ENCODE measurements around the gene SRMS. TPM values are rescaled to one million over a fixed set of nuclear protein-coding genes. Genes with fewer than 3 reads are reported as not detected.

The SRMS gene
- total and polyA plus RNA-seq, 2 of the 13 experiments (the other 11 are each of a cell fraction or from before 2014, with no cell fraction given), result not detected

DNA sequence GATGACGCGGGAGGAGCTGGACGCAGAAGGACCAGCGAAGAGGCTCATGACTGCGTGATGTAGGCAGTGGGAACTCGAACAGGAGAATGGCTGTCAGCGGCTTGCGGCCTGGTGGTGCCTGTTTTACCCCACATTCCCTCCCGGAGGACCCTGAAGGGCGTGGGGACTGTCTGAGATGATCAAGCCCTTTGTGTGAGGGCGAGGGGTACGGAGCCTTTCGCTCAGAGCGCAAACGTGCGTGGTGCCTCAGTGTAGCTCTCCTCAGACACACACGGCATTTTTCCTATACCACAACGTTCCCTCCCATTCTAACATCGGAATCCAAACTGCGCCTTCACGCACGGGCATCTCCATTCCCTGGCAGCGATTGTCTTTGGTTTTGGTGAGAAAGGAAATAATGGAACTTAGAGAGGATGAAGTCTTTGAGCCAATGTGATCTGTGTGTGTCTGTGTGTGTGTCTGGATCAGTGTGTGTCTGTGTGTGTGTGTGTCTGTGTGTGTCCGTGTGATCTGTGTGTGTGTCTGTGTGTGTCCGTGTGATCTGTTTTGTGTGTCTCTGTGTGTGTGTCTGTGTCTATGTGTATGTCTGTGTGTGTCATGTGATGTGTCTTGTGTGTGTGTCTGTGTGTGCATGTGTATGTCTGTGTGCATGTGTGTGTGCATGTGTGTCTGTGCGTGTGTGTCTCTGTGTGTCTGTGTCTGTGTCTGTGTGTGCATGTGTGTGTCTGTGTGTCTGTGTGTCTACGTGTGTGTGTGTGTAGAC is 15.7 kb downstream of the SRMS start (continued):
- 0 out of 2 replicates have a peak, but pooled peaks have one; percentile 86 for TF ChIP-seq ATM (IDR thresholded peaks at IDR 0.05; ENCODE audit: borderline replicate concordance)
- peak; percentile 32; the same call in 1 of the 2 replicates for TF ChIP-seq SP2 (CRISPR knock-in tag; IDR thresholded peaks at IDR 0.05)
- peak; percentile 97 for TF ChIP-seq ZNF207 (IDR thresholded peaks at IDR 0.05; ENCODE audit: borderline replicate concordance)
- no peak for TF ChIP-seq NFE2L1 (CRISPR knock-in tag; IDR thresholded peaks at IDR 0.05; ENCODE audit: borderline replicate concordance)
- peak; percentile 47; the same call in 1 of the 2 replicates for TF ChIP-seq FOXA1 (IDR thresholded peaks at IDR 0.05)
- no peak for TF ChIP-seq FOXA1 (CRISPR knock-in tag; IDR thresholded peaks at IDR 0.05)
- peak; percentile 33; the same call in 1 of the 2 replicates for TF ChIP-seq ZNF782 (CRISPR knock-in tag; IDR thresholded peaks at IDR 0.05; ENCODE audit: borderline replicate concordance)
- 0 out of 2 replicates have a peak, but pooled peaks have one; percentile 11 for TF ChIP-seq SALL1 (CRISPR knock-in tag; IDR thresholded peaks at IDR 0.05)
- no peak for TF ChIP-seq SKI (IDR thresholded peaks at IDR 0.05; ENCODE audit: partially characterized antibody)
- TF ChIP-seq, protein P1, sequence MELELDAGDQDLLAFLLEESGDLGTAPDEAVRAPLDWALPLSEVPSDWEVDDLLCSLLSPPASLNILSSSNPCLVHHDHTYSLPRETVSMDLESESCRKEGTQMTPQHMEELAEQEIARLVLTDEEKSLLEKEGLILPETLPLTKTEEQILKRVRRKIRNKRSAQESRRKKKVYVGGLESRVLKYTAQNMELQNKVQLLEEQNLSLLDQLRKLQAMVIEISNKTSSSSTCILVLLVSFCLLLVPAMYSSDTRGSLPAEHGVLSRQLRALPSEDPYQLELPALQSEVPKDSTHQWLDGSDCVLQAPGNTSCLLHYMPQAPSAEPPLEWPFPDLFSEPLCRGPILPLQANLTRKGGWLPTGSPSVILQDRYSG (CRISPR knock-in tag; IDR thresholded peaks at IDR 0.05), result no peak
- no peak for TF ChIP-seq ZNF563 (CRISPR knock-in tag; IDR thresholded peaks at IDR 0.05)
- TF ChIP-seq ZNF572 (CRISPR knock-in tag; IDR thresholded peaks at IDR 0.05), result no peak
- TF ChIP-seq, protein P2, sequence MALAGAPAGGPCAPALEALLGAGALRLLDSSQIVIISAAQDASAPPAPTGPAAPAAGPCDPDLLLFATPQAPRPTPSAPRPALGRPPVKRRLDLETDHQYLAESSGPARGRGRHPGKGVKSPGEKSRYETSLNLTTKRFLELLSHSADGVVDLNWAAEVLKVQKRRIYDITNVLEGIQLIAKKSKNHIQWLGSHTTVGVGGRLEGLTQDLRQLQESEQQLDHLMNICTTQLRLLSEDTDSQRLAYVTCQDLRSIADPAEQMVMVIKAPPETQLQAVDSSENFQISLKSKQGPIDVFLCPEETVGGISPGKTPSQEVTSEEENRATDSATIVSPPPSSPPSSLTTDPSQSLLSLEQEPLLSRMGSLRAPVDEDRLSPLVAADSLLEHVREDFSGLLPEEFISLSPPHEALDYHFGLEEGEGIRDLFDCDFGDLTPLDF (CRISPR knock-in tag; IDR thresholded peaks at IDR 0.05), result no peak
- TF ChIP-seq, protein P3, sequence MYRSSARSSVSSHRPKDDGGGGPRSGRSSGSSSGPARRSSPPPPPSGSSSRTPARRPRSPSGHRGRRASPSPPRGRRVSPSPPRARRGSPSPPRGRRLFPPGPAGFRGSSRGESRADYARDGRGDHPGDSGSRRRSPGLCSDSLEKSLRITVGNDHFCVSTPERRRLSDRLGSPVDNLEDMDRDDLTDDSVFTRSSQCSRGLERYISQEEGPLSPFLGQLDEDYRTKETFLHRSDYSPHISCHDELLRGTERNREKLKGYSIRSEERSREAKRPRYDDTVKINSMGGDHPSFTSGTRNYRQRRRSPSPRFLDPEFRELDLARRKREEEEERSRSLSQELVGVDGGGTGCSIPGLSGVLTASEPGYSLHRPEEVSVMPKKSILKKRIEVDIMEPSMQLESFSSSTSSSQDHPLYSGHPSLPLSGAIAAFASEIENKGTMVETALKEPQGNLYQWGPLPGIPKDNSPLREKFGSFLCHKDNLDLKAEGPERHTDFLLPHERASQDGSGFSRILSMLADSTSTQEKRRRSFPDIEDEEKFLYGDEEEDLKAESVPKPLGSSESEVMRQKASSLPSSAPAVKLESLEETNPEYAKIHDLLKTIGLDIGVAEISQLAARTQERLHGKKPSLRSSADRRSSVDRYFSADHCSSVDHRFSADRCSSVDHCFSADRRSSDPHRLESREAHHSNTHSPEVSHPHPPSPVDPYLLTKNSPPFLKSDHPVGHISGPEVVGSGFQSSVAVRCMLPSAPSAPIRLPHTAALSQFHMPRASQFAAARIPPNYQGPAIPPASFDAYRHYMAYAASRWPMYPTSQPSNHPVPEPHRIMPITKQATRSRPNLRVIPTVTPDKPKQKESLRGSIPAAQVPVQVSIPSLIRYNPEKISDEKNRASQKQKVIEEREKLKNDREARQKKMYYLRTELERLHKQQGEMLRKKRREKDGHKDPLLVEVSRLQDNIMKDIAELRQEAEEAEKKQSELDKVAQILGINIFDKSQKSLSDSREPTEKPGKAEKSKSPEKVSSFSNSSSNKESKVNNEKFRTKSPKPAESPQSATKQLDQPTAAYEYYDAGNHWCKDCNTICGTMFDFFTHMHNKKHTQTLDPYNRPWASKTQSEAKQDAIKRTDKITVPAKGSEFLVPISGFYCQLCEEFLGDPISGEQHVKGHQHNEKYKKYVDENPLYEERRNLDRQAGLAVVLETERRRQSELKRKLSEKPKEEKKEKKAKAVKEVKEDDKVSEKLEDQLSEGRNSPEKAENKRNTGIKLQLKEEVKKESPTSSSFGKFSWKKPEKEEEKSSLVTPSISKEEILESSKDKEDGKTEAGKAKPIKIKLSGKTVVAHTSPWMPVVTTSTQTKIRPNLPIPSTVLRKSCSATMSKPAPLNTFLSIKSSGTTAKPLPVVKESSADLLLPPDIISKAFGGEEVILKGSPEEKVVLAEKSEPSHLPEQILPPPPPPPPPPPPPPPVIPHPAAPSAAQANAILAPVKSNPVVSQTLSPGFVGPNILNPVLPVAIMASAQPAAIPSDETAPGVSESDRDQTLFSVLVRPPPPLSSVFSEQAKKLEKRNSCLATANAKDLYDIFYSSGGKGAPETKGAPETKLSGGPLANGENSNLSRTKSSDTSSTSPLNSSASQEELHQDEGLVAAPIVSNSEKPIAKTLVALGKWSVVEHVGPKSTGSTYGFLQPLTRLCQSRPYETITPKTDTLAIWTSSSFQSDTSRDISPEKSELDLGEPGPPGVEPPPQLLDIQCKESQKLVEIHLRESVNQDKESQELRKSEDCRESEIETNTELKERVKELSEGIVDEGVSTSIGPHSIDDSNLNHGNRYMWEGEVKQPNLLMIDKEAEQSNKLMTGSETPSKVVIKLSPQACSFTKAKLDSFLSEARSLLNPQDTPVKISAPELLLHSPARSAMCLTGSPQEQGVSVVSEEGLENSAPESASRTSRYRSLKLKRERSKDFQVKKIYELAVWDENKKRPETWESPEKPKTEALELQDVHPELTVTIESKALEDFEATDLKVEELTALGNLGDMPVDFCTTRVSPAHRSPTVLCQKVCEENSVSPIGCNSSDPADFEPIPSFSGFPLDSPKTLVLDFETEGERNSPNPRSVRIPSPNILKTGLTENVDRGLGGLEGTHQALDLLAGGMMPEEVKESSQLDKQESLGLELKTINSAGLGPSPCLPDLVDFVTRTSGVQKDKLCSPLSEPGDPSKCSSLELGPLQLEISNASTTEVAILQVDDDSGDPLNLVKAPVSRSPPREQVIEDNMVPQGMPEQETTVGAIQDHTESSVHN (CRISPR knock-in tag; IDR thresholded peaks at IDR 0.05), result 0 out of 2 replicates have a peak, but pooled peaks have one; percentile 38
- TF ChIP-seq ELF4 (CRISPR knock-in tag; IDR thresholded peaks at IDR 0.05; ENCODE audit: borderline replicate concordance), result no peak
- TF ChIP-seq, protein P4, sequence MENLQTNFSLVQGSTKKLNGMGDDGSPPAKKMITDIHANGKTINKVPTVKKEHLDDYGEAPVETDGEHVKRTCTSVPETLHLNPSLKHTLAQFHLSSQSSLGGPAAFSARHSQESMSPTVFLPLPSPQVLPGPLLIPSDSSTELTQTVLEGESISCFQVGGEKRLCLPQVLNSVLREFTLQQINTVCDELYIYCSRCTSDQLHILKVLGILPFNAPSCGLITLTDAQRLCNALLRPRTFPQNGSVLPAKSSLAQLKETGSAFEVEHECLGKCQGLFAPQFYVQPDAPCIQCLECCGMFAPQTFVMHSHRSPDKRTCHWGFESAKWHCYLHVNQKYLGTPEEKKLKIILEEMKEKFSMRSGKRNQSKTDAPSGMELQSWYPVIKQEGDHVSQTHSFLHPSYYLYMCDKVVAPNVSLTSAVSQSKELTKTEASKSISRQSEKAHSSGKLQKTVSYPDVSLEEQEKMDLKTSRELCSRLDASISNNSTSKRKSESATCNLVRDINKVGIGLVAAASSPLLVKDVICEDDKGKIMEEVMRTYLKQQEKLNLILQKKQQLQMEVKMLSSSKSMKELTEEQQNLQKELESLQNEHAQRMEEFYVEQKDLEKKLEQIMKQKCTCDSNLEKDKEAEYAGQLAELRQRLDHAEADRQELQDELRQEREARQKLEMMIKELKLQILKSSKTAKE (CRISPR knock-in tag; IDR thresholded peaks at IDR 0.05; ENCODE audit: borderline replicate concordance), result 0 out of 2 replicates have a peak, but pooled peaks have one; percentile 39
- TF ChIP-seq IKZF1 (IDR thresholded peaks at IDR 0.05), result peak; percentile 98; the same call in 1 of the 2 replicates
